Lower lobe of right lung (tissue), 2 donors: ENCODE results near the gene GRIN1. TPM values are rescaled to one million over a fixed set of nuclear protein-coding genes. Genes with fewer than 3 reads are reported as not detected.
A peak's percentile ranks its signal among the peaks of the same experiment; 100 is the strongest.

Source experiments
- ATAC-seq, 2 donors: fragments of 200-7000 bp; cut with Tn5 transposase; one replicate each; pipeline ENCODE4 v1.9.1; 2020 to 2022; ENCODE audit warnings: mild to moderate bottlenecking in 2 of 2, moderate library complexity in 2 of 2
- DNase-seq: peaks from one replicate; pipeline ENCODE4 v3.0.0-alpha.2; 2020
- H3K27ac ChIP-seq: fragments of 200-600 bp; one replicate; pipeline ENCODE4 v1.8.0; 2022
- H3K27me3 ChIP-seq: fragments of 200-600 bp; one replicate; pipeline ENCODE4 v1.8.0; 2022; ENCODE audit warnings: low read depth
- H3K36me3 ChIP-seq: fragments of 200-600 bp; one replicate; pipeline ENCODE4 v1.8.0; 2022; ENCODE audit warnings: mild to moderate bottlenecking
- H3K4me1 ChIP-seq: fragments of 200-600 bp; one replicate; pipeline ENCODE4 v1.8.0; 2022
- H3K4me3 ChIP-seq: fragments of 200-600 bp; one replicate; pipeline ENCODE4 v1.8.0; 2022; ENCODE audit warnings: mild to moderate bottlenecking
- H3K9me3 ChIP-seq: fragments of 200-600 bp; one replicate; pipeline ENCODE4 v1.8.0; 2022
- intact Hi-C: fragments of 100-400 bp; cut with DNase I; formaldehyde crosslinking; loops from one replicate; pipeline ENCODE4 v1.11.0; 2022
- total RNA-seq: library from RNA; stranded (reverse); fragmentation: NEBNext Ultra II Directional; extraction: Animal tissue kit (Norgen Biotek cat#: 25700); gene quantifications from one replicate; pipeline ENCODE4 v1.2.1, GENCODE V29; 2021
- TF ChIP-seq, protein P1 (sequence below): fragments of 200-600 bp; IDR thresholded peaks from one replicate; pipeline ENCODE4 v1.8.0; 2022; ENCODE audit warnings: antibody characterized with exemption, mild to moderate bottlenecking
- donor health status: DM: no; HTN: yes; CAD: no; lungs with severe emphysema.

GRIN1 gene
- total RNA-seq, 1 donor from 2014 or later: 0.92 TPM

DNA sequence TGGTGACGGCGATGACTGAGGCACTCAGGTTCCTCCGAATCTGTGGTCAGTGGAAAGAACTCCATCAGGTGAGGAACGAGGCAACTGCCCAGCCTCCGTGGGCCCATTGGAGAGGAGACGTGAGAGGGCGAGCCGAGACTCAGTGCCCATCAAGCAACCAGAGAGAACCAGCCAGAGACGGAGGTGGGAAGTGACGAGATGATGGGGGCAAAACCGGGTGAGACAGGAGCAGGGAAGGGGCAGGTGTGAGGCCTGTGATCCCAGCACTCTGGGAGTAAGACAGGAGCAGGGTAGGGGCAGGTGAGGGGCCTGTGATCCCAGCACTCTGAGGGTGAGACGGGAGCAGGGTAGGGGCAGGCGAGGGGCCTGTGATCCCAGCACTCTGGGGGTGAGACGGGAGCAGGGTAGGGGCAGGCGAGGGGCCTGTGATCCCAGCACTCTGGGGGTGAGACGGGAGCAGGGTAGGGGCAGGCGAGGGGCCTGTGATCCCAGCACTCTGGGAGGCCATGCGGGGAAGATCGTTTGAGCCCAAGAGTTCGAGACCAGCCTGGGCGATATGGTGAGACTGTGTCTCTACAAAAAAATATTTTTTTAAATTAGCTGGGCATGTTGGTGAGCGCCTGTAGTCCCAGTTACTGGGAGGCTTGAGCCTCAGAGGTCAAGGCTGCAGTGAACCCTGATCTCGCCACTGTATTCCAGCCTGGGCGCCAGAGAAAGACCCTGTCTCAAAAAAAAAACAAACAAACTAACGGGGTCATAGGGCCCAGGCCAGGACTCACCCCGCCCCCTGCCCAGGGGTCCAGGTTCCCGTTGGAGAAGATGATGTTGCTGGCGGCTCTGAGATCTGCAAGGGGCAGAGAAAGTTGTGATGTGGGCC lies 27.8 kb upstream of the GRIN1 start:
- Histone ChIP-seq H3K27me3 (no peaks in the 10 kb centered on the region), H3K9me3 (no peaks in the 10 kb centered on the region), H3K36me3 (peaks cover 68% of the 10 kb centered on the region), H3K27ac (no peak overlapping the region), H3K4me3 (no peak overlapping the region), H3K4me1 (peaks cover 14% of the 10 kb centered on the region)
- ATAC-seq: no peak
- intact Hi-C loops: no loop called here
- no peak for DNase-seq
- TF ChIP-seq, protein P1, sequence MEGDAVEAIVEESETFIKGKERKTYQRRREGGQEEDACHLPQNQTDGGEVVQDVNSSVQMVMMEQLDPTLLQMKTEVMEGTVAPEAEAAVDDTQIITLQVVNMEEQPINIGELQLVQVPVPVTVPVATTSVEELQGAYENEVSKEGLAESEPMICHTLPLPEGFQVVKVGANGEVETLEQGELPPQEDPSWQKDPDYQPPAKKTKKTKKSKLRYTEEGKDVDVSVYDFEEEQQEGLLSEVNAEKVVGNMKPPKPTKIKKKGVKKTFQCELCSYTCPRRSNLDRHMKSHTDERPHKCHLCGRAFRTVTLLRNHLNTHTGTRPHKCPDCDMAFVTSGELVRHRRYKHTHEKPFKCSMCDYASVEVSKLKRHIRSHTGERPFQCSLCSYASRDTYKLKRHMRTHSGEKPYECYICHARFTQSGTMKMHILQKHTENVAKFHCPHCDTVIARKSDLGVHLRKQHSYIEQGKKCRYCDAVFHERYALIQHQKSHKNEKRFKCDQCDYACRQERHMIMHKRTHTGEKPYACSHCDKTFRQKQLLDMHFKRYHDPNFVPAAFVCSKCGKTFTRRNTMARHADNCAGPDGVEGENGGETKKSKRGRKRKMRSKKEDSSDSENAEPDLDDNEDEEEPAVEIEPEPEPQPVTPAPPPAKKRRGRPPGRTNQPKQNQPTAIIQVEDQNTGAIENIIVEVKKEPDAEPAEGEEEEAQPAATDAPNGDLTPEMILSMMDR: no peak

DNA sequence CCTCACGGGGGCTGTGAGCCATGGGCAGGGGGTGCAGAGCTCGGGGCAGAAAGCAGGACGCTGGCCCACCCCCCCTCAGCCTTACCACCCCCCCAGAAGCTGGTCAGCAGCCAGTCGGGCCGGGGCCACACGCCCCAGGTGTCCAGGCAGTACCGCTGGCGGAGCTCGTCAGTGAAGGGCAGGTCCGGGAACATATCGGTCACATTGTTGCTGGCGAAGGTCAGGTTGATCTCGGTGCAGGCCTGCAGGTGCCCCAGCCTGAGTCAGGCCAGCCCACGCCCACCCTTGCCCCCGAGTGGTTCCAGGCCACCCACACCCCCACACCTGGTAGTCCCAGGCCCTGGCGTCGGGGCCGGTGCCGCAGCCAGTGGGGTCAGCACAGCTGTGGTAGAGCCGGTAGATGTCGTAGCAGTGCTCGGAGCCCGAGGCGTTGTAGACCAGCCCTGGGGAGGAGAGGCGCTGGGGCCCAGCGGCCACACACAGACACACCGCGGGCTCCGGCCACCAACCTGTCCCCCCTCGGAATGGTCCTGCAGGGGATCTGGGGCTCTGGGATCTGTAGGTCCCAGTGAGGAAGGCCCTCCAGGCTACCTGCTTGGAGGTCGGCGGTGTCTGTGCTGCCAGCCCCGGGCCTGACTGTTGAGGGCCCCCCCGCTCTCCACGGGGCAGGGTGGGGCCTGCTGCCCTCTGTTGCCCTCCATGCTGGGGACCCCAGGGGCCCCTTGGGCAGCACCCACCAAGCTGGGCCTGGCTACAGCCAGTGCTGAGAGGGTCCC lies 27.0 kb upstream of the GRIN1 start:
- no peaks in the 10 kb centered on the region for H3K27me3 ChIP-seq
- peaks cover 14% of the 10 kb centered on the region for H3K4me1 ChIP-seq
- no peak overlapping the region for H3K27ac ChIP-seq
- TF ChIP-seq, protein P1: no peak
- peaks cover 60% of the 10 kb centered on the region for H3K36me3 ChIP-seq
- ATAC-seq: no peak
- no peak for DNase-seq
- H3K9me3 ChIP-seq: no peaks in the 10 kb centered on the region
- H3K4me3 ChIP-seq: no peak overlapping the region
- intact Hi-C loops: no loop called here

DNA sequence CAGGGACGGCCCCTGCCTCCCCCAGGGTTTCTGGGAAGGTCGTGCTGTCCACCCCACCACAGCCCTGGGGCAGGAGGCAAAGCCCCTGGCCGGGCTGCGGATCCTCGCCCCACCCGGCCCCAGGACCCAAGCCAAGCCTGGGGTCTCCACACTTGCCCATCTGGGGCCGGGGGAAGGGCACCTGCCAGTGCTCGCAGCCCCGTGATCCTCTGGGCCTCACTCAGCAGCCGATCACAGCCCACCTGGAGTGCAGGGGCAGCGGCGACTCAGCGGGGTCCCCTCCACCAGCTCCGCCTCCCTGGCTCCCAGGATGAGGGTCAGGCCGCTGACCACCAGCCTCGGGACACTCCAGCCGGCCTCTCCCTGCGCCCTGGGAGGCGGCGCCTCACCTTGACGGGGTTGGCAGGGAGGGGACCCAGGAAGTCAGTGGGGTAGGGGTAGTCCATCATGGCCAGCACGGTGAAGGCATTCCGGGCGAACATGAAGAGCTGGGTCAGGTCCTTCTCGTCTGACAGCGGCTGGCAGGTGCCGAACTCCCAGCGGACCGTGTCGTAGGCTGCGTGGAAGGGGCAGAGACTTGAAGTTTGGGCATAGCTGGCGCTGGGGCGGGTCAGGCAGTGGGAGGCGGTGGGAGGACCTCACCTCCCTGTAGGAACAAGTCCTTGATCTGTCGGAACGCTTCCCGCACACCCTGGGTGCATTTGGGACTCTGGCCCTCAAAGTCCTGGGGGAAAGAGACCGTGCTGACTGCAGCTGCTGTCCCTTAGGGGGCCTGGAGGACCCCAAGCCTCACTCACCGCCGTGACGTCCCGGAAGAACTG lies 26.2 kb upstream of the GRIN1 start:
- ATAC-seq (no peak), DNase-seq (no peak)
- peaks cover 52% of the 10 kb centered on the region for H3K36me3 ChIP-seq
- H3K4me3 ChIP-seq: no peak overlapping the region
- TF ChIP-seq, protein P1: no peak
- H3K27ac ChIP-seq: no peak overlapping the region
- H3K9me3 ChIP-seq: no peaks in the 10 kb centered on the region
- intact Hi-C loops: no loop called here
- H3K27me3 ChIP-seq: no peaks in the 10 kb centered on the region
- H3K4me1 ChIP-seq: peaks cover 14% of the 10 kb centered on the region

GRCh38 chr9:137113385-137114159 lies 25.4 kb upstream of the GRIN1 start:
- no peak overlapping the region for H3K27ac ChIP-seq
- peaks cover 44% of the 10 kb centered on the region for H3K36me3 ChIP-seq
- H3K9me3 ChIP-seq: no peaks in the 10 kb centered on the region
- ATAC-seq (no peak), DNase-seq (no peak)
- TF ChIP-seq, protein P1: no peak
- H3K4me1 ChIP-seq: peaks cover 14% of the 10 kb centered on the region
- H3K4me3 ChIP-seq: peak overlapping the region; percentile 85
- H3K27me3 ChIP-seq: no peaks in the 10 kb centered on the region
- intact Hi-C loops: no loop called here
